A172 (cell line): ENCODE data around the gene TMEM120A. TPM values are rescaled to one million over a fixed set of nuclear protein-coding genes. Genes with fewer than 3 reads are reported as not detected.
"Not testable (repeated sequence)": the region's sequence is repeated elsewhere in the genome, so short reads cannot be mapped to it uniquely, and the experiment has no call there.

Experiments
- DNase-seq: peaks from one replicate; pipeline ENCODE4 v3.0.0-alpha.2; 2015; ENCODE audit warnings: low spot score
- total RNA-seq: library from RNA; depleted of rRNA; stranded (reverse); fragments of >200 nt; shearing (Covaris generic); gene quantifications from 2 replicates; pipeline ENCODE4 v1.2.3, GENCODE V29; 2014; rRNA removed

TMEM120A gene
- 13.6 and 26.5 TPM in 2 replicates for total RNA-seq

GRCh38 chr7:75994388-75995051 lies at the start of gene TMEM120A:
Gene TMEM120A, minus strand, starts transcription at chr7:75994595. Its CDS starts 25 bp downstream, at chr7:75994570.
- DNase-seq, result peak; percentile 89

- no peak for DNase-seq
Observed at GRCh38 chr7:76040126-76040525, 45.7 kb upstream of the TMEM120A start.

- peak; percentile 89 for DNase-seq
Observed at GRCh38 chr7:76037310-76037709, 42.9 kb upstream of the TMEM120A start.

GRCh38 chr7:76031964-76032363 lies 37.6 kb upstream of the TMEM120A start:
- DNase-seq, result no peak

GRCh38 chr7:76029682-76030081 lies 35.3 kb upstream of the TMEM120A start:
- DNase-seq, result not testable (repeated sequence)

GRCh38 chr7:76023002-76023401 lies 28.6 kb upstream of the TMEM120A start:
- peak; percentile 24 for DNase-seq

- no peak for DNase-seq
Observed at GRCh38 chr7:76022026-76022780, 27.8 kb upstream of the TMEM120A start.

GRCh38 chr7:76020031-76020714 lies 25.8 kb upstream of the TMEM120A start:
- DNase-seq, result peak; percentile 71

- not testable (repeated sequence) for DNase-seq
Observed at GRCh38 chr7:76018520-76018919, 24.1 kb upstream of the TMEM120A start.

GRCh38 chr7:76016191-76016947 lies 22.0 kb upstream of the TMEM120A start:
- DNase-seq, result peak; percentile 51

- DNase-seq, result no peak
Observed at GRCh38 chr7:76011442-76011861, 17.1 kb upstream of the TMEM120A start.

GRCh38 chr7:76009672-76010600 lies 15.5 kb upstream of the TMEM120A start:
- DNase-seq, result no peak

- no peak for DNase-seq
Observed at GRCh38 chr7:76008156-76008687, 13.8 kb upstream of the TMEM120A start.

- not testable (repeated sequence) for DNase-seq
Observed at GRCh38 chr7:76005004-76005403, 10.6 kb upstream of the TMEM120A start.

- DNase-seq, result no peak
Observed at GRCh38 chr7:76003351-76003750, 9.0 kb upstream of the TMEM120A start.

- no peak for DNase-seq
Observed at GRCh38 chr7:76002822-76003221, 8.4 kb upstream of the TMEM120A start.

- DNase-seq, result no peak
Observed at GRCh38 chr7:76002139-76002538, 7.7 kb upstream of the TMEM120A start.

- no peak for DNase-seq
Observed at GRCh38 chr7:76000566-76000965, 6.2 kb upstream of the TMEM120A start.

- no peak for DNase-seq
Observed at GRCh38 chr7:75998038-75998437, 3.6 kb upstream of the TMEM120A start.

- DNase-seq, result no peak
Observed at GRCh38 chr7:75996476-75996875, 2.1 kb upstream of the TMEM120A start.
